Measurements from ENCODE around the gene HRH2.
"Not testable (repeated sequence)": the region's sequence is repeated elsewhere in the genome, so short reads cannot be mapped to it uniquely, and the experiment has no call there.

DNA sequence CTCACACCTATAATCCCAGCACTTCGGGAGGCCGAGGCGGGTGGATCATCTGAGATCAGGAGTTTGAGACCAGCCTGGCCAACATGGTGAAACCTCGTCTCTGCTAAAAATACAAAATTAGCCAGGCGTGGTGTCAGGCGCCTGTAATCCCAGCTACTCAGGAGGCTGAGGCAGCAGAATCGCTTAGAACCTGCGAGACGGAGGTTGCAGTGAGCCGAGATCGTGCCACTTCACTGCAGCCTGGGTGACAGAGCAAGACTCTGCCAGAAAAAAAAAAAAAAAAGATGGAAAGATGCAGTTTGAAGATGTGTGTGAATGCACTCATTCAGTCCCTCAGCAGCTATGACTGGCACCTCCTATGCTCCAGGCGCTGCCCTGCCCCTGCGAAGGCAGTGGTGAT lies 41.3 kb upstream of the HRH2 start:
- TF ChIP-seq POLR2AphosphoS5 (IDR thresholded peaks at IDR 0.05; ENCODE audit: low read depth); REST (IDR thresholded peaks at IDR 0.05; ENCODE audit: insufficient replicate concordance, low read depth); GABPA (IDR thresholded peaks at IDR 0.05; ENCODE audit: low read depth): not testable (repeated sequence)
- TF ChIP-seq, protein P1, sequence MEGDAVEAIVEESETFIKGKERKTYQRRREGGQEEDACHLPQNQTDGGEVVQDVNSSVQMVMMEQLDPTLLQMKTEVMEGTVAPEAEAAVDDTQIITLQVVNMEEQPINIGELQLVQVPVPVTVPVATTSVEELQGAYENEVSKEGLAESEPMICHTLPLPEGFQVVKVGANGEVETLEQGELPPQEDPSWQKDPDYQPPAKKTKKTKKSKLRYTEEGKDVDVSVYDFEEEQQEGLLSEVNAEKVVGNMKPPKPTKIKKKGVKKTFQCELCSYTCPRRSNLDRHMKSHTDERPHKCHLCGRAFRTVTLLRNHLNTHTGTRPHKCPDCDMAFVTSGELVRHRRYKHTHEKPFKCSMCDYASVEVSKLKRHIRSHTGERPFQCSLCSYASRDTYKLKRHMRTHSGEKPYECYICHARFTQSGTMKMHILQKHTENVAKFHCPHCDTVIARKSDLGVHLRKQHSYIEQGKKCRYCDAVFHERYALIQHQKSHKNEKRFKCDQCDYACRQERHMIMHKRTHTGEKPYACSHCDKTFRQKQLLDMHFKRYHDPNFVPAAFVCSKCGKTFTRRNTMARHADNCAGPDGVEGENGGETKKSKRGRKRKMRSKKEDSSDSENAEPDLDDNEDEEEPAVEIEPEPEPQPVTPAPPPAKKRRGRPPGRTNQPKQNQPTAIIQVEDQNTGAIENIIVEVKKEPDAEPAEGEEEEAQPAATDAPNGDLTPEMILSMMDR (IDR thresholded peaks at IDR 0.05; ENCODE audit: insufficient read depth, low read length): not testable (repeated sequence)

All from HL-60 (cell line).